Fibroblast of lung (primary cell): Measurements from ENCODE around the gene SPRR1A. TPM values are rescaled to one million over a fixed set of nuclear protein-coding genes. Genes with fewer than 3 reads are reported as not detected.

Experiments used
- DNase-seq, 2 donors: peaks; one replicate each; pipeline versions ENCODE4 v3.0.0 to v3.0.0-alpha.2; 2010; ENCODE audit warnings: low read depth in 2 of 2
- H2AFZ ChIP-seq: 2 replicates; pipeline ENCODE4 v1.5.1; 2012; ENCODE audit warnings: low read length, control low read depth, inconsistent platforms
- H3K27ac ChIP-seq: 2 replicates; pipeline ENCODE4 v1.5.1; 2011; ENCODE audit warnings: low read length, control low read depth; ENCODE audit not compliant: insufficient read depth
- H3K27me3 ChIP-seq: 2 replicates; pipeline ENCODE4 v1.5.1; 2011; ENCODE audit warnings: mild to moderate bottlenecking, low read length; ENCODE audit not compliant: control insufficient read depth, insufficient read depth
- H3K36me3 ChIP-seq: 2 replicates; pipeline ENCODE4 v1.5.1; 2011; ENCODE audit warnings: low read length; ENCODE audit not compliant: control insufficient read depth, insufficient read depth
- H3K4me1 ChIP-seq: 2 replicates; pipeline ENCODE4 v1.5.1; 2011; ENCODE audit warnings: low read length; ENCODE audit not compliant: control insufficient read depth, insufficient read depth; ENCODE audit errors: extremely low read depth
- H3K4me2 ChIP-seq: 2 replicates; pipeline ENCODE4 v1.5.1; 2011; ENCODE audit warnings: low read length, control low read depth; ENCODE audit not compliant: insufficient read depth; ENCODE audit errors: extremely low read depth
- H3K4me3 ChIP-seq, 4 experiments: fragments of 200-600 bp in 1 of 4; sonication (generic) in 1 of 4; replicated peaks in 1 of 4; 2 replicates each; pipeline ENCODE4 v1.5.1; 2011 to 2016; ENCODE audit warnings: low read length in 4 of 4, low read depth in 3 of 4, mild to moderate bottlenecking in 3 of 4, control low read depth in 2 of 4, inconsistent platforms in 1 of 4, mixed read lengths in 1 of 4; ENCODE audit not compliant: insufficient read depth in 1 of 4; ENCODE audit errors: control extremely low read depth in 1 of 4
- H3K79me2 ChIP-seq: 2 replicates; pipeline ENCODE4 v1.5.1; 2012; ENCODE audit warnings: mild to moderate bottlenecking, low read length, inconsistent platforms; ENCODE audit not compliant: control insufficient read depth, insufficient read depth
- H3K9ac ChIP-seq: 2 replicates; pipeline ENCODE4 v1.5.1; 2011; ENCODE audit warnings: mild to moderate bottlenecking, low read length, control low read depth; ENCODE audit not compliant: insufficient read depth
- H3K9me3 ChIP-seq: 2 replicates; pipeline ENCODE4 v1.5.1; 2012; ENCODE audit warnings: low read depth, low read length; ENCODE audit not compliant: control insufficient read depth, insufficient read depth
- H4K20me1 ChIP-seq: 2 replicates; pipeline ENCODE4 v1.5.1; 2011; ENCODE audit warnings: low read length; ENCODE audit not compliant: control insufficient read depth, insufficient read depth; ENCODE audit errors: extremely low read depth
- CTCF ChIP-seq, 2 donors: IDR thresholded peaks in 1 of 2; conservative IDR thresholded peaks in 1 of 2; 1 replicate in 1 of 2; 2 replicates in 1 of 2; pipeline ENCODE4 v1.5.1; 2011 to 2012; ENCODE audit warnings: low read length in 2 of 2, control low read depth in 1 of 2, inconsistent platforms in 1 of 2, low read depth in 1 of 2, mild to moderate bottlenecking in 1 of 2
- EZH2 ChIP-seq: IDR thresholded peaks from 2 replicates; pipeline ENCODE4 v1.5.1; 2012; ENCODE audit warnings: low read length, control low read depth, mild to moderate bottlenecking; ENCODE audit errors: missing control alignments
- polyA plus RNA-seq, 2 donors: library from polyadenylated mRNA; depleted of rRNA in 1 of 2; stranded (reverse) in 1 of 2; unstranded in 1 of 2; fragments of >200 nt; gene quantifications; 2 replicates each; pipeline ENCODE4 v1.2.1, GENCODE V29; 2011 to 2012; ENCODE audit warnings: missing spikeins in 1 of 2
- total RNA-seq: library from RNA; depleted of rRNA; stranded (reverse); fragments of >200 nt; gene quantifications from 2 replicates; pipeline ENCODE4 v1.2.1, GENCODE V29; 2014

Gene SPRR1A
- total and polyA plus RNA-seq, 2 donors (not counting 1 experiment from before 2014, with no cell fraction given): not detected

DNA sequence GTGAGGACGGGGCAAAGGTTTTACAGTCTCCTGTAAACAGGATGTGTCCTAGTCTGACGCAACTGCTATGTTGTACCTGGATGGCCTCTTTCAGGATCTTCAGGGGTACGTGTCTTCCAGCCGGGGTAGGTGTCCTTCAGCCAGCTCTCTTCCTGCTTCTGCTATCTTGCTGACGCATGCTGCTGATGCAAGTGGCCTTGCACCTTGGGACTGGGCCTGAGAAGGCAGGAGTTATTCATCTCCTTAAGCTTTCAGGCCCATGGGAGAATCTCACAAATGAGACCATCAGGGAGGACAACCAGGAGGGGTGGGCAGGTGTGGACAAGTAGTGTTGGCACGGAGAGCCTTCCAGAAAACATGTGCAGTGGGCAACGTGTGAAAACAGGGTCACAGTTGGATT is 39.2 kb downstream of the SPRR1A start:
- DNase-seq: no peak
- H3K4me2 ChIP-seq: no peak overlapping the region
- H3K27ac ChIP-seq: no peak overlapping the region
- H3K4me3 ChIP-seq: no peak overlapping the region
- TF ChIP-seq EZH2: no peak
- TF ChIP-seq CTCF (conservative IDR thresholded peaks at IDR 0.05 in 1 of 2, IDR thresholded peaks at IDR 0.05 in 1 of 2; ENCODE audit: low read depth in 1 of 2, low read length in 2 of 2): no peak
- no peaks in the 10 kb centered on the region for H3K9me3 ChIP-seq
- no peaks in the 10 kb centered on the region for H4K20me1 ChIP-seq
- no peaks in the 10 kb centered on the region for H3K79me2 ChIP-seq
- H3K36me3 ChIP-seq: no peaks in the 10 kb centered on the region
- H3K27me3 ChIP-seq: no peaks in the 10 kb centered on the region
- no peak overlapping the region for H2AFZ ChIP-seq
- H3K4me1 ChIP-seq: no peaks in the 10 kb centered on the region
- no peak overlapping the region for H3K9ac ChIP-seq

DNA sequence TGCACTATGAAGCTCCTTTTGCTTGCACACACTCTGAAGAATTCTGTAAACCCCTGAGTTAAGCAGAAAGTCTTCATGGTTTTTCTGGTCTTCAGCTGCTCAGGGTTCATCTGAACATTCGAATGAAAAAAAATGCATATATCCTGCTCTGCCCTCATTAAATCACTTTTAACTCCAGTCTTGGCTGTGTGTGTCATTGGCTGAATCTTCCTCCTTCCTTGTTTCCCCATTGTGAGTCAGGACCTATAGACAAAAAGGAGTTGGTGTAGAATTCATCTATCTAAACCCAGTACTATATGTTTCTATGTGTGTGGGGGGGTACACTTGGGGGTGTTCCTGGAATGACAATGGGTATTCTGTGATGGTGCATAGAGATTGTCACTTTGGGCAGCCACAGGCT is 40.5 kb downstream of the SPRR1A start:
- TF ChIP-seq EZH2 (no peak), CTCF (conservative IDR thresholded peaks at IDR 0.05 in 1 of 2, IDR thresholded peaks at IDR 0.05 in 1 of 2; ENCODE audit: low read depth in 1 of 2, low read length in 2 of 2) (no peak)
- no peaks in the 10 kb centered on the region for H3K9me3 ChIP-seq
- H3K36me3 ChIP-seq: no peaks in the 10 kb centered on the region
- no peak overlapping the region for H3K9ac ChIP-seq
- H3K27me3 ChIP-seq: no peaks in the 10 kb centered on the region
- no peaks in the 10 kb centered on the region for H3K79me2 ChIP-seq
- no peaks in the 10 kb centered on the region for H4K20me1 ChIP-seq
- no peak overlapping the region for H2AFZ ChIP-seq
- no peaks in the 10 kb centered on the region for H3K4me1 ChIP-seq
- no peak overlapping the region for H3K4me3 ChIP-seq
- DNase-seq: no peak
- no peak overlapping the region for H3K4me2 ChIP-seq
- H3K27ac ChIP-seq: no peak overlapping the region

DNA sequence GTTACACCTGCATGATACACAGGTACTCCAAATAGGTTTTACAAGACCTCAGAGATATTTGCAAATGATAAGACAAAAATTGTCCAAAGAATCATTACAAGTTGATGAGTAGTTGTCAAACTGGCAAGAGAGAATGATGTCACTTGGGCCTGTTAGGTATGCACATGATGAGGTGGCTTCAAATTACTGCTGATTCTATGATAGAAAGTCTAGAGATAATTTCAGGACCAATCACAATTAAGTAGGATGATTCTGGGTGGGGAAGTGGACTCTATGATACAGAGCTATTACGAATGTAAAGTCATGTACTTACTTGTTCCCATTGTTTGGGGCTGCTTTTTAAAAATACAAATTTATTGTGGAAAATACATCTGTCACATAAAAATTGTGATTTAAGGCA is 41.9 kb downstream of the SPRR1A start:
- no peak overlapping the region for H3K4me3 ChIP-seq
- no peaks in the 10 kb centered on the region for H3K36me3 ChIP-seq
- H3K27ac ChIP-seq: no peak overlapping the region
- no peak for DNase-seq
- no peak overlapping the region for H3K9ac ChIP-seq
- no peak overlapping the region for H3K4me2 ChIP-seq
- H3K4me1 ChIP-seq: no peaks in the 10 kb centered on the region
- no peaks in the 10 kb centered on the region for H4K20me1 ChIP-seq
- TF ChIP-seq CTCF (conservative IDR thresholded peaks at IDR 0.05 in 1 of 2, IDR thresholded peaks at IDR 0.05 in 1 of 2; ENCODE audit: low read depth in 1 of 2, low read length in 2 of 2) (no peak), EZH2 (no peak)
- H3K79me2 ChIP-seq: no peaks in the 10 kb centered on the region
- no peaks in the 10 kb centered on the region for H3K27me3 ChIP-seq
- H3K9me3 ChIP-seq: no peaks in the 10 kb centered on the region
- no peak overlapping the region for H2AFZ ChIP-seq
